ENCODE data around the gene ZNF141.

- TF ChIP-seq CTCF (IDR thresholded peaks at IDR 0.05) (no peak), POLR2AphosphoS5 (IDR thresholded peaks at IDR 0.05) (peak in 1 of 2 donors; percentile 29), POLR2A (IDR thresholded peaks at IDR 0.05; ENCODE audit: low read depth) (no peak)
Measured at GRCh38 chr4:336099-336892, 1.3 kb upstream of the ZNF141 start.
